Measurements from ENCODE around the gene SLC25A52.
"Not testable (repeated sequence)": the region's sequence is repeated elsewhere in the genome, so short reads cannot be mapped to it uniquely, and the experiment has no call there.

Gene SLC25A52

DNA sequence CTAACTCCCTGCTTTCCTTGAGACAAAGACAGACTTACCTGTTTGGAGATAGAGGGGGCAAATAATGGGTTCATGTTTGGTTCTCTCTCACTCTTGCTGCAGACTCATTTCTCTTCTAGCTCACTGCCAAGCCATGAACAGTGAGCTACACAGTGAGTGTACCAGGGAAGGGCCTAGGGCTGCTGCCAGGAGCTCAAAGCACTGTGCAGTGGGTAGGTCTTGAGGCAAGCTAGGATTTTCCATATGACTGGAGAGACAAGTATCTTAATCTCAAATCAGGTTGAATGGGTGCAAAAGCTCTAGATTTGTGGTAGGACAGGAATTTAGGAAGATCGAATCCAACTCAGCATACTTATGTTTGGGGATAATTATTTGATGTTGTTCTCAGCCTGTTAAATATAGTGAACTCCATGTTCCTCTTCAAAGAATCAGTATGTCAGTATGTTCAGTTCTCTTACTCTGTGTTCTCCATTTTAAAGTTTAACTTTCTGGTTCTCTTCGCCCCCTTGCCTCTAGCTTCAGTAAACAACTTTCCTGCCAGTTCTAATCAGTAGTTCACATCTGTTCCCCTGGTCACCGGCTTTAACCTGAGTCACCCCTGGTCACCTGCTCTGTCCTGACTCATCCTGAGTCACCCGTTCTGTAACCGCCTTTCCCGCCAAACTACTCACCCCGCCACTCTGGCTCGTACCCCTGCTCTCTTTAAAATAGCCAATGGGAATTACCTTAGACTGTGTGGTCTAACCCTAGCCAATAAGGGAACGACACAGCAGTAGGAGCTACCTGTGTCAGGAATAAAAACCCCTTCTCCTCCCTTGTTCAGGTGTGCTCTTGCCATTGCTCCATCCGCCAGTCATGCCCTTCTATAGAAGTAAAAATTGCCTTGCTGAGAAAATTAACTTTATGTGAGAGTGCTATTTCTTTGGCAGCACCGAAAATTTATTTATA is 21.9 kb downstream of the SLC25A52 start:
- Histone ChIP-seq H3K4me3 (ENCODE audit: low read length) (no peak overlapping the region), H3K9me2 (replicated peaks; ENCODE audit: control insufficient read depth, low read length) (no peaks in the 10 kb centered on the region)
- TF ChIP-seq, protein P1, sequence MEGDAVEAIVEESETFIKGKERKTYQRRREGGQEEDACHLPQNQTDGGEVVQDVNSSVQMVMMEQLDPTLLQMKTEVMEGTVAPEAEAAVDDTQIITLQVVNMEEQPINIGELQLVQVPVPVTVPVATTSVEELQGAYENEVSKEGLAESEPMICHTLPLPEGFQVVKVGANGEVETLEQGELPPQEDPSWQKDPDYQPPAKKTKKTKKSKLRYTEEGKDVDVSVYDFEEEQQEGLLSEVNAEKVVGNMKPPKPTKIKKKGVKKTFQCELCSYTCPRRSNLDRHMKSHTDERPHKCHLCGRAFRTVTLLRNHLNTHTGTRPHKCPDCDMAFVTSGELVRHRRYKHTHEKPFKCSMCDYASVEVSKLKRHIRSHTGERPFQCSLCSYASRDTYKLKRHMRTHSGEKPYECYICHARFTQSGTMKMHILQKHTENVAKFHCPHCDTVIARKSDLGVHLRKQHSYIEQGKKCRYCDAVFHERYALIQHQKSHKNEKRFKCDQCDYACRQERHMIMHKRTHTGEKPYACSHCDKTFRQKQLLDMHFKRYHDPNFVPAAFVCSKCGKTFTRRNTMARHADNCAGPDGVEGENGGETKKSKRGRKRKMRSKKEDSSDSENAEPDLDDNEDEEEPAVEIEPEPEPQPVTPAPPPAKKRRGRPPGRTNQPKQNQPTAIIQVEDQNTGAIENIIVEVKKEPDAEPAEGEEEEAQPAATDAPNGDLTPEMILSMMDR (IDR thresholded peaks at IDR 0.05; ENCODE audit: low read depth, low read length, poor library complexity, severe bottlenecking) = no peak
- no peak for TF ChIP-seq EZH2phosphoT487 (IDR thresholded peaks at IDR 0.05; ENCODE audit: borderline replicate concordance, low read length)

DNA sequence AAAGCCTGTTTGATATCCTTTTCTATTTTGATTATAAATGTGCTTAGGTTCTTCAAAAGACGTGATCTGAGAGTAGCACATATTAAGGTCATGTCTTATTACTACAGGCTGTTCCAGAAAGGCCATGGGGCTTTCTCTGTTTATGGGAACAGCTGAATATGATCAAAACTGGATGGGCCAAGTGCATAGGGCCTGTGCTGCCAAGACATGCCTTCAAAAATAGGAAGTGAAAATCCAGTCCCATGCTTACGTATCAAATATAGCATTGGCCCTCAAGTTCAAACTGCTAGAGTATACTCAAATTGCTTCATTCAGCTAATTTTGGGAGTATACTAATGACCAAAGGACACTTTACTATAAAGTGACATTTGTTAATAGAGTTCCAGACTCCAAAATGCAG is 24.1 kb downstream of the SLC25A52 start:
- TF ChIP-seq EZH2phosphoT487 (IDR thresholded peaks at IDR 0.05; ENCODE audit: borderline replicate concordance, low read length) = no peak
- TF ChIP-seq, protein P1 (IDR thresholded peaks at IDR 0.05; ENCODE audit: low read depth, low read length, poor library complexity, severe bottlenecking) = no peak
- H3K4me3 ChIP-seq (ENCODE audit: low read length) = no peak overlapping the region

More for the DNA sequence above, 21.9 kb downstream of the SLC25A52 start:
- Histone ChIP-seq H3K9me3 (ENCODE audit: control insufficient read depth, insufficient read depth, low read length) (no peaks in the 10 kb centered on the region), H3K27me3 (ENCODE audit: control insufficient read depth, low read length) (no peaks in the 10 kb centered on the region), H3K27ac (ENCODE audit: low read depth, low read length) (no peak overlapping the region), H3K36me3 (ENCODE audit: control insufficient read depth, low read length) (no peaks in the 10 kb centered on the region), H3K4me1 (ENCODE audit: control insufficient read depth, low read length) (peaks cover 17% of the 10 kb centered on the region), H3K79me2 (ENCODE audit: control insufficient read depth, low read length) (no peaks in the 10 kb centered on the region), H3K4me2 (ENCODE audit: low read length) (no peak overlapping the region), H4K20me1 (ENCODE audit: control insufficient read depth, insufficient read depth, low read depth, low read length) (no peaks in the 10 kb centered on the region), H3F3A (ENCODE audit: control insufficient read depth, insufficient read depth) (no peaks in the 10 kb centered on the region)

DNA sequence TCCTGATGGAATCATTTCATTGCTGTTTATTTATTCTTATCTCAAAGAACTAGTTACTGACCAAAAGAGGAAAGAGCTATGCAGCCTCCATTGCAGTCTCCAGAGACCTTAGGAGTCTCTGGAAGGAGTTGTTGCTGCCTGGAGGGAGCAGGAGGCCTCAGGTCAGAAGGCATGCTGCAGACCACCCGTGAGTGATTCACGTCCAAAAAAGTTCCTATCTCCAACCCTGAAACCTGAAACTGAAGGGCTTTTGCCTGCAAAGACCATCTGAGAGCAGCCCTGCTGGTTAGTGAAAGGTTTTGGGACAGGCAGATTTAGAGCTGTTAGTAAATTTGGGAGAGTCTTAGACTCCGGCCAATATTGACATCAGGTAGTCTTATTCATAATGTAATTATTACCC is 29.1 kb downstream of the SLC25A52 start:
- H3K4me3 ChIP-seq (ENCODE audit: low read length) = no peak overlapping the region

More for the DNA sequence above, 24.1 kb downstream of the SLC25A52 start:
- H3K9me3 ChIP-seq (ENCODE audit: control insufficient read depth, insufficient read depth, low read length) = no peaks in the 10 kb centered on the region
- no peaks in the 10 kb centered on the region for H3F3A ChIP-seq (ENCODE audit: control insufficient read depth, insufficient read depth)
- no peak overlapping the region for H3K27ac ChIP-seq (ENCODE audit: low read depth, low read length)
- no peaks in the 10 kb centered on the region for H4K20me1 ChIP-seq (ENCODE audit: control insufficient read depth, insufficient read depth, low read depth, low read length)
- H3K36me3 ChIP-seq (ENCODE audit: control insufficient read depth, low read length) = no peaks in the 10 kb centered on the region
- no peaks in the 10 kb centered on the region for H3K79me2 ChIP-seq (ENCODE audit: control insufficient read depth, low read length)
- peaks cover 17% of the 10 kb centered on the region for H3K4me1 ChIP-seq (ENCODE audit: control insufficient read depth, low read length)
- no peaks in the 10 kb centered on the region for H3K9me2 ChIP-seq (replicated peaks; ENCODE audit: control insufficient read depth, low read length)
- H3K4me2 ChIP-seq (ENCODE audit: low read length) = no peak overlapping the region
- H3K27me3 ChIP-seq (ENCODE audit: control insufficient read depth, low read length) = 0 out of 2 replicates have a peak, but pooled peaks cover 4% of the 10 kb centered on the region

DNA sequence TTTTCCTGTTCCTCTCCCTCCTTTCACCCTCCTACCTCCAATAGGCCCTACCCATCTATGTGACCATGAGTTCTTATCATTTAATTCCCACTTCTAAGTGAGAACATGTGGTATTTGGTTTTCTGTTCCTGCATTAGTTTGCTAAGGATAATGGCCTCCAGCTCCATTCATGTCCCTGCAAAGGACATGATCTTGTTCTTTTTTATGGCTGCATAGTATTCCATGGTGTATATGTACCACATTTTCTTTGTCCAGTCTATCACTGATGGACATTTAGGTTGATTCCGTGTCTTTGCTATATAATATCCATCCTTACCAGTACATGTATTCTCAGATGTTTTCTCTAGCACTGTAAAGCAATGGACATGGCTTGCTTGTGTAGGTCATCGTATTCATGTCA is 31.5 kb downstream of the SLC25A52 start:
- peaks cover 15% of the 10 kb centered on the region for H3K27me3 ChIP-seq (ENCODE audit: control insufficient read depth, low read length)
- H3K4me2 ChIP-seq (ENCODE audit: low read length); H4K20me1 ChIP-seq (ENCODE audit: control insufficient read depth, insufficient read depth, low read depth, low read length); H3K36me3 ChIP-seq (ENCODE audit: control insufficient read depth, low read length); H3K79me2 ChIP-seq (ENCODE audit: control insufficient read depth, low read length); H3K9me2 ChIP-seq (replicated peaks; ENCODE audit: control insufficient read depth, low read length); H3K9me3 ChIP-seq (ENCODE audit: control insufficient read depth, insufficient read depth, low read length); H3F3A ChIP-seq (ENCODE audit: control insufficient read depth, insufficient read depth); H3K27ac ChIP-seq (ENCODE audit: low read depth, low read length); H3K4me3 ChIP-seq (ENCODE audit: low read length); H3K4me1 ChIP-seq (ENCODE audit: control insufficient read depth, low read length): not testable (repeated sequence)

More for the DNA sequence above, 29.1 kb downstream of the SLC25A52 start:
- H3K27me3 ChIP-seq (ENCODE audit: control insufficient read depth, low read length) = 0 out of 2 replicates have a peak, but pooled peaks cover 9% of the 10 kb centered on the region
- peaks cover 2% of the 10 kb centered on the region for H3K4me1 ChIP-seq (ENCODE audit: control insufficient read depth, low read length)
- H3K36me3 ChIP-seq (ENCODE audit: control insufficient read depth, low read length) = no peaks in the 10 kb centered on the region
- no peaks in the 10 kb centered on the region for H3K9me3 ChIP-seq (ENCODE audit: control insufficient read depth, insufficient read depth, low read length)
- H3K27ac ChIP-seq (ENCODE audit: low read depth, low read length) = no peak overlapping the region
- H3K4me2 ChIP-seq (ENCODE audit: low read length) = no peak overlapping the region
- no peaks in the 10 kb centered on the region for H3K9me2 ChIP-seq (replicated peaks; ENCODE audit: control insufficient read depth, low read length)
- TF ChIP-seq, protein P1 (IDR thresholded peaks at IDR 0.05; ENCODE audit: low read depth, low read length, poor library complexity, severe bottlenecking) = no peak
- no peak for TF ChIP-seq EZH2phosphoT487 (IDR thresholded peaks at IDR 0.05; ENCODE audit: borderline replicate concordance, low read length)
- no peaks in the 10 kb centered on the region for H3F3A ChIP-seq (ENCODE audit: control insufficient read depth, insufficient read depth)
- no peaks in the 10 kb centered on the region for H4K20me1 ChIP-seq (ENCODE audit: control insufficient read depth, insufficient read depth, low read depth, low read length)
- H3K79me2 ChIP-seq (ENCODE audit: control insufficient read depth, low read length) = no peaks in the 10 kb centered on the region

All from DOHH2 (cell line).